CD4-positive, alpha-beta T cell treated with Interleukin-15 for 1 hour (primary cell): ENCODE results near the gene TNFRSF19.
"Not testable (repeated sequence)": the region's sequence is repeated elsewhere in the genome, so short reads cannot be mapped to it uniquely, and the experiment has no call there.

Experiments used
- DNase-seq: peaks from one replicate; pipeline ENCODE4 v3.0.0-alpha.2; 2020

Gene TNFRSF19

GRCh38 chr13:23571431-23571830, 1.2 kb downstream of the TNFRSF19 start:
- no peak for DNase-seq

DNA sequence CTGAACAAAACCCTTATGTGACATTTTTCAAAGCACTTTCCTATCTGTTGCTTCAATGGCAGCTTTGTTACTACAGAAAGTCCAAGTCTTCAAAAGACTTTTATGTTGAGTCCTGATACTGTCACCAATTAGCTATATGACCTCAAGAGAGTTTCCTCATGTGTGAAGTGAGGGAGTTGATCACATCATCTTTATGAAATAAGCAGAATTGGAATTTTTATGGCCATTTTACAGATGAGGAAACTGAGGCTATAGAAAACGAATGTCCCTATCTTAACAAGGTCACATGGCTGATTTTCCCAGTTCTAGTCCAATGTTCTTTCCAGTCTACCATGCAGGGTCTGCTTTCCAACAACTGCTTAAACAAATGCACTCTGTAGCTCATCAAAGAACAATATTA, 2.6 kb downstream of the TNFRSF19 start:
- DNase-seq: no peak

- DNase-seq: no peak
These were observed 4.4 kb downstream of the TNFRSF19 start for GRCh38 chr13:23574421-23575145.

DNA sequence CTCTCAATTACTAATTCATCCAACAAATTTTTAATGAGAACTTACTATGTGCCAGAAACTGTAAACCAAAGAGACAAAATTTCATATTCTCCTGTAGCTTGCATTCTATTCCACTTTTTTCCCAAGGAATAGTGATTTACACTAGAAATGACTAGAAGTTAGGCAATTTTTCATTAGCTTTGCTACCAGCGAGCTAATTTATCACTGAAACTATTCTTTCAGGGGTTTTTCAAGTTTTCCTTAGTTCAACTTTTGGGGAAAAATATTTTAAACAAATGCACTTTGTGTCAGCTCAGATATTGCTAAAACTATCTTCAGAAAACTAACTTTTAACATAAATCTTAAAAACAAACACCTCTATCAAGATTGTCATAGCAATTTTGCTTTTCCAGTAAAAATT, 5.4 kb downstream of the TNFRSF19 start:
- DNase-seq: no peak

- DNase-seq: peak; percentile 68
These were observed 8.3 kb downstream of the TNFRSF19 start for GRCh38 chr13:23578411-23579071.

DNA sequence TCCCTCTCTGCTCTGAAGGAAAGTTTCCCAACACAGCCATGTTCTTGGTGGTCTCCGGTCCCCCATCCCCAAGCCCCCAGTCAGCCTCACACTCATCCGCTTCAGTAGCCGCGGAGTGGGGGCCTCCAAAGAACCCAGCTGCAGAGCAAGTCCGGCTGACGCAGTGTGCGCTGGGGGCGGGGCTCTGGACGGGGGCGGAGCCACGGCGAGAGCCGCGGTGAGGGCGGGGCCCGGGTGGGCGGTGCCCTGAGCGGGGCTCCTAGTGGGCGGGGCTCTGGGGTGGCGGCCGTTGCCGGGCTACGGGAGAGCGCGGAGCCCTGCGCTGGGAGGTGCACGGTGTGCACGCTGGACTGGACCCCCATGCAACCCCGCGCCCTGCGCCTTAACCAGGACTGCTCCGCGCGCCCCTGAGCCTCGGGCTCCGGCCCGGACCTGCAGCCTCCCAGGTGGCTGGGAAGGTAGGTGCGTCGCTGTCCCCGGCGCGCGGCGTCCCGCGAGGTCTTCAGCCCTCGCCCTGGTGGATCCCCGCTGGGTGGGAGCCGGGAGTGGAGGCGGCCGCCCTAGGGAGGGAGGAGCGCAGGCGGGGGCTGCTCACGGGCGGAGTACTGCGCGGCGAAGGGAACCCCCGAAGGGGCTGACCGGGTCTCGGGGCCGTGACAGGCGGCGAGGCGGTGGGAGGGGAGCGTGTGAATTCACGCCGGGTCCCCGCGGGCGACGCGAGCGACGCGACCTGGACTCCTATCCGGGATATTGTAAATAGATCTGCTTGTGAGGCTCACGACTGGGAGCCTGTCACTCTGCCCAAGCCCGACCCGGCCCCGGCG, 9.1 kb downstream of the TNFRSF19 start:
- peak; percentile 90 for DNase-seq

- DNase-seq: no peak
These were observed 9.9 kb downstream of the TNFRSF19 start for GRCh38 chr13:23579896-23580683.

DNA sequence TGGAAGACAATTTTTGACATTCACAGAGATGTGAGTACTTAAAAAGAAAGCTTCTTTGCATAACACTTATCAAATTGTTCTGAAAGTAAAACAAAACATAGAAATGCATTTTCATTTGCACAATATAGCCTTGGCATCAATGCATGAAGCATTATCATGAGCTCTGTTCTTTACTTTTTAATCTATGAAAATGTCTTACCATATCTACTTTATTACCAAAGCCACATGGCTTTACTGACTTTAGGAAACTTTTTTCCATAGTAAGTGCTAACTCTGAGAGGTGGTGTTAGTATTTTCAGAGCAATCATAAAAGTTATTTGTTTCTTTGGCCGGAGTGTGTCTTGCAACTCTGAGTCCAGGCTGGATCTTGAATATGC, 10.5 kb downstream of the TNFRSF19 start:
- DNase-seq: no peak

DNA sequence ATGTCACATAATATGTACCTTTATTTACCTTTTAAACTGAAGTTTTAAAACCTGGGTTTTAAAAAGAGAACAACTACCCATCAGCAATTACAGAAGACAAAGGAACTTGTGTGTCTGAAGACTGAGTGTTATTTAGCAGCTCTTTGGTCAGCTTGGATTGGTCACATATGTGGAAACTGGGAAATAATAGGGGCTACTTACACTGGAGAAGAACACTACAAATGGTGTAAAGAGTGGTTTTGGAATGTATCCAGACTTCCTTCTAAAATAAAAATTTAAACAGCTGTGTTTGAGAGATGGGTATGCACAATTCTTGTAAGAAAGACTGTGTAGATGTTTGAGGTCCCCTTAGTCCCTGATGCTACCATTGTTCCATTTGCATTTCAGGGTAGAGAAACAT, 13.3 kb downstream of the TNFRSF19 start:
- DNase-seq: no peak

DNA sequence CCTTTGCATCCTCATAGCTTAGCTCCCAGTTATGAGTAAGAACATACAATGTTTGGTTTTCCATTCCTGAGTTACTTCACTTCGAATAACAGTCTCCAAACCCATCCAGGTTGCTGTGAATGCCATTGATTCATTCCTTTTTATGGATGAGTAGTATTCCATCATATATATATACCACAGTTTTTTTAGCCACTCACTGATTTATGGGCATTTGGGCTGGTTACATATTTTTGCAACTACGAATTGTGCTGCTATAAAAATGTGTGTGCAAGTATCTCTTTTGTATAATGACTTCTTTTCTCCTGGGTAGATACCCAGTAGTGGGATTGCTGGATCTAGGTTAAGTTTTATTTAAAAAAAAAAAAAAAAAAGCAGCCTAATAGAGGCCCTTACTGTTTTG, 14.1 kb downstream of the TNFRSF19 start:
- no peak for DNase-seq

DNA sequence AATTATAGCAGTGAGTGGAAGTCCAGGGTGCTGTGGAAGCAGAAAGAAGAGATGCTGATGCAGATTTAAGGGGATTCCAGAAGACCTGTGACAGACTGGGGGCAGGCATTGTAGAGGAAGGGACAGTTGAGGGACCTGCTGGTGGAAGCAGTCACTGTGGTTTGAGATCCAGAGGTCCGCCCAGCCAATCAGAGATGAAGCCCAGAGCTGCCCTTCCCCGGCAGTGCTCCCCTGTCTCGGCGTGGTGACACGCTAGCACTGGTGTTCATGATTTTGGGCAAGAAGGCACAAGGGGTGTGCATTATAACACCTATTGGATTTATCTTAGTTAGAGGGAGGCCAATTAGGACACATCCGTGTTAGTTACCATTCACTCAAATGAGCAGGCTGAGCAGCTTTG, 16.1 kb downstream of the TNFRSF19 start:
- DNase-seq: no peak

GRCh38 chr13:23588666-23589065, 18.5 kb downstream of the TNFRSF19 start:
- no peak for DNase-seq

DNA sequence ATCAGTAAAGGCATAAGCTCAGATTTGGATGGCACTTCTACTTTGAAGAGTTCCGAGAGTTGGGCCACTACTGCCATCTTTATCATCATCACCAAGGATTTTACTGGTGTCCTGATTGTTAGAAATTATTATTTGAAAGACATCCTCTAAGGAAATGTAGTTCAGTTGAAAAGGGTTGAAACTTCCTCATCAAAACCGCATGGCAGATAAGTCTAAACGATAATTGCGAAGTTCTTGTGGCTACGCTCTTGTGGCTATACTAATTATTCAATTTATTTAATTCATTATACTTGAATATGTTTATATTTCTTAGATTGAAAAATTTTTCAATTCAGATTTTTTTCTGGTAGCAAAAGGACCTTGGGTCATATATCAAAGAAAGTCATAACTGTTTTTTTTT, 22.4 kb downstream of the TNFRSF19 start:
- no peak for DNase-seq

DNA sequence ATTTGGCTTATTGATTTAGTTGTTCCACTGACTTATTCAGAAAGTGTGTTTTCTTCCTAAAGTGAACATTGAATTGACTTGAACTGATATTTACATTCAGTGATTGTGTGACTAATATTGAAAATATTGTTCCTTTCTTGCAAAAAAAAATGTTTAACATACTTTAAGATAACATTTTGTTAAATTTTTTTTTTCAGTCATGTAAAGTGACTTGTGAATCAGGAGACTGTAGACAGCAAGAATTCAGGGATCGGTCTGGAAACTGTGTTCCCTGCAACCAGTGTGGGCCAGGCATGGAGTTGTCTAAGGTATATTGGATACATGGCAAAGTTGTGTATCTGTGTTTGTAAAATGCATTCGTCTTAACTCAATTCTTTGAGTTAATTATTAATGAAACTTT, 22.9 kb downstream of the TNFRSF19 start:
- no peak for DNase-seq

- not testable (repeated sequence) for DNase-seq
These were observed 24.1 kb downstream of the TNFRSF19 start for GRCh38 chr13:23594290-23594689.

DNA sequence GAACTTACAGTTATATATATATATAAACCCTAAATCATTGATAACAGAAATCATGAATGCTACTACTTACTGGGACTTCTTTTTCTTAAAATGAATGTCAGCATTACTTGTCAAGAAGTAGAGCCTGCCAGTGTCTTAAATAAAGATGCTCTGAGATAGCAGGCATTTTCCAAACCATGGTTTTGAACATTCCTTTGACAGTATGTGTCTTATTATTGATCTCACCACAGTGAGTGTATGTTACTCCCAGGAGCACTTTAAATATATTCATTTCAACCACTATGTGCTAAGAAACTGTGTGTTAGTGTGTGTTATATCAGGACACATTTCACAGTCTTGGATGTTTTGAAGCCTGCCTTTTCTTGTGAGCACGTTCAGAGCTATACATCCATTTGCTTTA, 28.2 kb downstream of the TNFRSF19 start:
- no peak for DNase-seq

DNA sequence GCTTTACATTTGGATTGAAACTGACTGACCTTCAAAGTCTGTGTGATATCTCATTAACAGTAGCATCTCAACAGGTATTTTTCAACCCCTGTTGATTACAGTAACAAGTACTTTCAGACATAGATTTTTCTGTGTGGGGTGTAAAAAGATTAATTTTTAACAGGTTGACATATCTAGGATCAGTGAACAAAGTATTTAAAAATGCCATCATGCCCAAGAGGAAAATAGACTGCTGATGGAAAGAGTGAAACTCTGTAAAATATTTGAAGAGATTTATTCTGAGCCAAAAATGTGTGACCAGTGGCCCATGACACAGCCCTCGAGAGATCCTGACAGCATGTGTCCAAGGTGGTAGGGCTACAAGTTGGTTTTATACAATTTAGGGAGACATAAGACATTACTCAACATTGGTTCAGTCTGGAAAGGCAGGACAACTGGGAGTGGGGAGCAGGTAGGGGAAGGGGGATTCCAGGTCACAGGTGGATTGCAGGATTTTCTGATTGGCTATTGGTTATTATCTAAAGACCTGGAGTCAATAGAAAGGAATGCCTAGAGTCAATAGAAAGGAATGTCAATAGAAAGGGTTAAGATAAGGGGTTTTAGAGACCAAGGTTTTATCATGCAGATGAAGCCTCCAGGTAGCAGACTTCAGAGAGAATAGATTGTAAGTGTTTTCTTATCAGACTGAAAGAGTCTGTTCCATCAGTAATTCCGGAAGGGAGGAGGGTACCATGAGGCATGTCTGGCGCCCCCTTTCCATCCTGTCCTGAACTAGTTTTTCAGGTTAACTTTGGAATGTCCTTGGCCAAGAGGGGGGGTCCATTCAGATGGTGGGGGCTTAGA, 29.1 kb downstream of the TNFRSF19 start:
- DNase-seq: no peak

DNA sequence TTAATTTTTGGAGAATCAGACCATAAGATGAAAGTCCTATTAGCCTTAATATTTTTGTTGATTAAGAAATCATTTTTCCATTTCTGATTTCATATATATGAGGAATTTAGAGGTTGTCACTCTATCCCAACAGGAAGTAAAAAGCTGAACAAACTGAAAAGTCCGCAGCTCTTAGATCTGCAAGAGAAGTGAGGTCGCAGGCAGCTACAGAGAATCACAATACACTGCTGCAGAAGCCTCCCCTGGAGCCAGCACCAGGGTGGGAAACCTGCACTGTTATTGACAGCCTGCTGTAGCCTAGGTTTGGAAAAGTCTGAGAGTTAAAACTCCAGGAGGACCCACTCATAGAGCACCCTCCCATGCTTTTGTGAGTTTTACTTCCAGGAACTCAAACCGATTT, 29.9 kb downstream of the TNFRSF19 start:
- DNase-seq: no peak

DNA sequence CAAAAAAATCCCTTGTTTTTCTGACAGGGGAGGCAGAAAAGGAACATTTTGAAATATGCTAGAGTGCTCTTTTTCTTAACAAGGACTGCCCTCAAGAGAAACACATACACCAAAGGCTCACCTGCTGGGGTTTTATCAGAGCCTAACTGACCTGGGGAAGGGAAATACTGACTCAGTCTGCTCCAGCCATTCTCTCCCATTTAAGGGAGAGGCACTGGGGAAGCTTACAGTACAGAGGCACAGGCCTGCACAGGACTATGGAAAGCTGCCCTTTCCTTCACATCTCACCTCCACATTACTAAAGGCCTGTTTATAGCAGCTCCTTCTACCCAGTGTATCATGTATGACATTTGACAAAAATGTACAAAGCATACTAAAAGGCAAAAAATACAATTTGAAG, 30.3 kb downstream of the TNFRSF19 start:
- no peak for DNase-seq

GRCh38 chr13:23605831-23606230, 35.6 kb downstream of the TNFRSF19 start:
- DNase-seq: no peak

GRCh38 chr13:23608138-23608537, 37.9 kb downstream of the TNFRSF19 start:
- DNase-seq: no peak
